NCI-H2196 treated with DMSO at 0.1 percent for 48 hours (cell line): ENCODE data around the gene PLK5.
"Not testable (repeated sequence)": the region's sequence is repeated elsewhere in the genome, so short reads cannot be mapped to it uniquely, and the experiment has no call there.

Source experiments
- DNase-seq: peaks from one replicate; lab custom pipeline; 2025; ENCODE audit not compliant: unreplicated experiment; lab: John Stamatoyannopoulos, UW

The PLK5 gene

GRCh38 chr19:1507763-1508506, 15.9 kb upstream of the PLK5 start:
- peak; percentile 98 for DNase-seq

GRCh38 chr19:1508507-1508856, 15.4 kb upstream of the PLK5 start:
- DNase-seq: no peak

- DNase-seq: no peak
These were observed 14.1 kb upstream of the PLK5 start for GRCh38 chr19:1509602-1510441.

- no peak for DNase-seq
These were observed 13.5 kb upstream of the PLK5 start for GRCh38 chr19:1510442-1510806.

- no peak for DNase-seq
These were observed 13.1 kb upstream of the PLK5 start for GRCh38 chr19:1510807-1511206.

DNA sequence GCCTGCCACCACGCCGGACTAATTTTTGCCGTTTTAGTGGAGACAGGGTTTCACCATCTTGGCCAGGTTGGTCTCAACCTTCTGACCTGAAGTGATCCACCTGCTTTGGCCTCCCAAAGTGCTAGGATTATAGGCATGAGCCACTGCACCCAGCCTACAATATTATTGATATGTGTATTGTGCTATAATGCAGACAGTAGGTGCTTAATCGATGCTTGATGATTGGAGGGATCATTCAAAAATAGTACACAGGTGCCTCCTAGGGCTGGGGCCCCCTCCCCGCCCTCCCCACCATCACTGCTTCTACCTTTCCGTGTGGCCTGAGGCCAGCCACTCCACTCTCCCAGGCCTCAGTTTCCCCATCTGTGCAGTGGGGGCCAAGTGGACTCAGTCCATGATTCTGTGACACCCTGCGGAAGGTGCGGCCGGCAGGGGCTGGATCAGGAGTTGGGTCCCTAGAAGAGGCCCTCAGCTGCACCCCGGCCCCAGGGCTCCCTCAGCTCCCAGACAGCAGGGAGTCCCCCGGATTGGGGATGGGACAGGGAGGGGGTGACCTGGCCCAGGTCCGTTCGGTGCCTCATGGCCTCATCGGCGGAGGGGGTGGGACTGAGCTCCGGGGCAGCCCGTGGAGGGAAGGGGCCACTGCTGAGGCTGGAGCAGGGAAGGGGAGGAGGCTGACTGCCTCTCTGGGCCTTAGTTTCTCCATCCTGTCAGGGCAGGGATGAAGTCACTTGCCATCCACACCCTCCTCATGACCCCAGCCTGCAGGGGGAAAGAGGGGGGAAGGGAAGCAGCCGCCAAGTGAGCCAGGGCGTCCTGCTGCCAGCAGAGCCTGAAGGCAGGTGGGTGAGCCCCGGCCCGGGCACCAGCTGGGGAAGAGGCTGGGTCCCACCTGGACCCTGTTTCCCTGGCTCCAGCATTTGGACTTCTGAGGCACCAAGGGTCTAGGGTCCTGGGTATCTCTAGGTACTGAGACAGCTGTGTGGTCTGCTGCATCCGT, 12.3 kb upstream of the PLK5 start:
- no peak for DNase-seq

DNA sequence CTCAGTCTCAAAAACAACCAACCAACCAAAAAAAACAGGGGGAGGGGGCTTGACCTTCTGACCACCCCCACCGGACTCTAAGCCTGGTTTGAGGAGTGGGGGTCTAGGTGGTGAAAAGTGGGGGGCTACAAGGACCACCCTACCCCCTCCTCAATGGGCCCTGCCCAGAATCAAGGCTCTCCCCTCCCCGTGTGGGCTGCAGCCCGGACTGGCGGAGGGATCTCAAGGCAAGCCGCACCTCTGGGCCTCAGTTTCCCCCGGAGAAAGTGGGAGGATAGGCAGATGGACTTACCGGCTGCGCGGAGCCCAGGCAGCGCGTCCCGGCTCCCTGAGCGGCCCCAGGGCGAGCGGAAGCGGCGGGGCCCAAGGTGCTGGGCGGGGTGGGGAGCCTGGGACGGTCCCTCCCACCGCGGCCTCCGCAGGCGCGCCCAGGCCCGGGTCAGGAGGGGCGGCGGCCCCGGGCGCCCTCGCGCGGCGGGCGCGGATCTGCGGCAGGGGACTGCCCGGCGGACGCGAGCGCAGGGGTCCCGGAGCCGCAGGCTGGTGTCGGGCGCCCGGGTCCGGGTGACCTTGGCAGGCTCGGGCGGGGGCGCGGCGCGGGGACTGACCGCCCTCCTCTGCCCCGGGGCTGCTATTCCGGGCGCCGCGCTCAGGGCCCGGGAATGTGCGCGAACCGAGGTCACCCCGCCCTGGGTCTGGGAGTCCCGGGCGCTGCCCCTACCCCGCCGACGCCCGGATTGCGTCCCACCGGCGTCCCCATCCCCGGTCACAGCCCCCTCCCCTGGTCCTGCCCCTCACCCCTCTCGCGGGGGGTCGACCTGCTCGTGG, 11.0 kb upstream of the PLK5 start, which contains the start of gene ADAMTSL5:
ADAMTSL5 (minus strand) TSS at position 349 of the 828 bp plus-strand sequence. CDS start 2,076 bp downstream, outside the sequence.
- peak; percentile 45 for DNase-seq

DNA sequence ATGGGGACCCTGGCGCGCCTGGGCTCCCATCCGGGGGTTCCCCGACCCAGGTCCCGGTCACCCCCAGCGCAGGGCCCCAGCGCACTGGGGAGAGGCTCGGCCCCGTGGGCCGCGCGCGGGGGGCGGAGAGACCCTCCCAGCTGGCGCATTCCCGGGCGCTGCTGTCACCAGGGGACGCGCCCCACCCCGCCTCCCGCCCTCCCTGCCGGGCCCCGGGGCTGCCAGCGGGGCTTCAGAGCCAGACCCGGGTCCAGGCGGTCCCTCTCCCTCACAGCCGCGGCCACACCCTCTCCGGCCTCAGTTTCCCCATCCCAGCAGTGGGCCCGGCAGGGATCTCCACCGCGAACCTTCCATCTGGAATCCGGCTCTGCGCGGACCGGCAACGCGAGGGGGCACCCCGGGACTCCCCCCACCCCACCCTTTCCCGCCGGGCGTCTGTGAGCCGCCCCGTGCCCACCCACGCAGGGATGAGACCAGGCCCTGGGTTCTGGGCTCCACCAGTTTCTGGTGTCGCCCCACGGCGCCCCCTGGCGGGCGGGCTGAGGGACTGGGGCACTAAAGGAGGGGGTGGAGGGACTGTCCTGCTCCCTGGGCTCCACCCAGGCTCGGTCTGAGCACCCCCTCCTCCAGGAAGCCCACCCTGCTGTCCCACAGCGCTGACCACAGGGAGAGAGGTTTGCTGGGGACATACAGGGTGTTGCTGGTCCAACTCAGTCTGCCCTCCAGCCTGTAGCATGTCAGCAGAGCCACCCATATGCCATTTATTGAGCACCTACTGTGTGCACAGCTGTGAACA, 10.2 kb upstream of the PLK5 start:
- peak; percentile 4 for DNase-seq

- no peak for DNase-seq
These were observed 9.6 kb upstream of the PLK5 start for GRCh38 chr19:1514295-1514661.

DNA sequence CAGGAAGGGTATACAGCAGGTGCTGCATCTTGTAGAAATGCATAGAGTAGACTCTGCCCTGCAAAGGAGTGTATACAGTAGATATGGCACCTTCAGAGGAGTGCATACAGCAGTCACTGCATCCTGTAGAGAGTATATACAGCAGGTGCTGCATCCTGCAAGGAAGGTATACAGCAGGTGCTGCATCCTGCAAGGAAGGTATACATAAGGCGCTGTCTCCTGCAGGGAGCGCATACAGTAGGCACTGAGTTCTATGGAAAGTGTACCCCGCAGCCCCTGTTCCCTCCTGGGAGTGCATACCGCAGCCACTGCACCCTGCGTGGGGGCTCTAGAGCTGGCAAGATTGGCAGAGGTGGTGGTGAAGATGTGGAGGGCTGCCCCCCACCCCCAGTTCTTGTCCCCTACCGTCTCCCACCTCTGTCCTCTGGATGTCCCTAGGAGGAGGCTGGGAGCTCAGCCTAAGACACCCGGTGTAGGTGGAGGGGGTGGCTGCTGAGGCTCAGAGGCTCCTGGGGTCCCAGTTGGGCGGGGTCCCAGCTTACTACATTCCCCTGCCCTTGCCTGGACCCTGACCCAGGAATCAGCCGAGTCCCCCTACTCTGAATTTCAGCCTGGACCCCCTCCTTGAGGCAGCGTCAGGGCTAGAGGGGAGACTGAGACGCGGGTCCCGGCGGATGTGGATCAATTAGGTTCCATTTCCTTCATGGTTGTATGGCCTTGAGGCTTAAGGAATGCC, 8.7 kb upstream of the PLK5 start:
- DNase-seq: no peak

- DNase-seq: no peak
These were observed 7.5 kb upstream of the PLK5 start for GRCh38 chr19:1516395-1516753.

- DNase-seq: no peak
These were observed 5.4 kb upstream of the PLK5 start for GRCh38 chr19:1518471-1518870.

GRCh38 chr19:1519802-1520201, 4.1 kb upstream of the PLK5 start:
- not testable (repeated sequence) for DNase-seq

DNA sequence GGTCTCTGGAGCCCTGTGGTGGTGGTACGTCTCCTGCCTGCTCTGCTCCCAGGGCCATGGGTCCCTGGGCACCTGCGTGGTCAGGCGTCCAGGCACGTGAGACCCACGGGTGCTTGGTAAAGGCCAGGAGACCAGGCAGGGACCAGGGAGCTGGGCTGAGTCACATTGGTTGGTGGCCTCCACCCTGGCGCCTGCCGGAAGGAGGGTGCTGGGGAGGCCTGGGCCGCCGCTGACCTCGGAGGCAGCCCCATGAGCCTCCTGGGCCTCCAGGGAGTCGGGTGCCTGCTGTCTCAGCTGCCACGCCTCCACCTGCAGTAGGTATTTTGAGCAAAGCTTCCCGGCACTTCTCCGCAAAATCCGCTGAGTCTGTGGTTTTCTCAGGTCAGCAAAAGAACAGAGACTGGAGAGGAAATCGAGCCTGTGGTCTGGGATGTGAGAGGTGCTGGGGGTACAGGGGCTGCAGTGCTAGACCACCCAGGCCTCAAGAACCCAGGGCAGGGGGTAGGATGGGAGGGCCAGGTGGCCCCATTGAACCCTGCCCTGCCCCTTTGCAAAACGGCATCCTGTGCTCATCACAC, 3.6 kb upstream of the PLK5 start:
- DNase-seq: no peak

- DNase-seq: no peak
These were observed 2.2 kb upstream of the PLK5 start for GRCh38 chr19:1521636-1522035.

GRCh38 chr19:1522061-1522460, 1.8 kb upstream of the PLK5 start:
- DNase-seq: no peak

DNA sequence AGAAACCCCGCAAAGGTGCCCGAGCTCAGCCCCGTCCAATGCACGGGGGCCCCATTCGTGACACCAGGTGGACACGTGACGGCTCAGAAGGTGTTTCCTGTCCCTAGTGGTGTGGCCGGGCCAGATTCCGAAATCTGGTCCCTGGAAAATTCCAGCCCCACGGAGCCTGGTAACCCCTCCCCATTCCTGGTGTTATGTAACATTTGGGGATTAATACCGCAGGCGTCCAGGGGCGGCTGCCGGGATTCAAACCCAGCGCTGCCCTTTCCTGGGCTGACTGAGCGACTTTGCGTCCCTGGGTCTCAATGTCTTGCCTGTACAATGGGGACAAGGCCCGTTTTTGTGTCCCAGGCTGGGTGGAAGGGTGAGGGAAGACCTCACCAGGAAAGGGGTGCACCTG, 1.0 kb upstream of the PLK5 start:
- DNase-seq: no peak

DNA sequence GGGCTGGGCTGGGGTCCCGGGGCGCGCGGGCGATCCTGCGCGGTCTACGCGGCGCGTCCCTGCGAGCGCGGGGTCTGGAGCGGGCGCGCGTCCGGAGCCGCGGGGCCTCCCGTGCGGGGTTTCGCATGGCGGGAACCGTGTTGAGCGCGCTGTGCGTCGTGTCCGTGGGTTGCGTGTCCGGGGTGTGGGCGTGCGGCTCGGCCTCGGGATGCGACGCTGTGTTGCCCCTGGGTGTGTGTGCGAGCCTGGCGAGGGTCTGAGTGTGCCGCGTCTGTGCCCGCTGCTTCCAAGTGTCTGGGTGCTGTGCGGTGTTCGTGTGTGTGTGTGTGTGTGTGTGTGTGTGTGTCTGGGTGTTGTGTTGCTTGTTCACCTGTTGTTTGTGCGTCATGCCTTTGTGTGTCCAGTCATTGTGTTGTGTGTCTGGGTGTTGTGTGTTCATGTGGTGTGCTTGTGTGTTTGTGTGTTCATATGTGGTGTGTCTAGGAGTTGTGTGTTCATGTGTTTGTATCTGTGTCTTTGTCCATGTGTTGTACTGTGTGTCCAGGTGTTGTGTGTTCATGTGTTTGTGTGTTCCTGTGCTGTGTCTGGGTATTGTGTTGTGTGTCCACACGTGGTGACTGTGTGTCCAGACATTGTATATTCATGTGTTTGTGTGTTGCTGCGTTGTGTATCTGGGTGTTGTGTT, 552 bp downstream of the PLK5 start:
- no peak for DNase-seq
